Measurements from ENCODE around the gene PLD1.

- TF ChIP-seq CTCF (IDR thresholded peaks at IDR 0.05; ENCODE audit: low read depth, low read length, missing input control) (no peak), REST (IDR thresholded peaks at IDR 0.05) (no peak), YY1 (IDR thresholded peaks at IDR 0.05) (peak; percentile 21), GABPA (IDR thresholded peaks at IDR 0.05 in 1 of 2, conservative IDR thresholded peaks at IDR 0.05 in 1 of 2) (no peak), FOXA1 (IDR thresholded peaks at IDR 0.05) (no peak), JUND (IDR thresholded peaks at IDR 0.05) (no peak), MAX (IDR thresholded peaks at IDR 0.05) (no peak)
Observed at GRCh38 chr3:171678971-171679492, 131.3 kb downstream of the PLD1 start.
